ENCODE results near the gene PPIL6.

DNA sequence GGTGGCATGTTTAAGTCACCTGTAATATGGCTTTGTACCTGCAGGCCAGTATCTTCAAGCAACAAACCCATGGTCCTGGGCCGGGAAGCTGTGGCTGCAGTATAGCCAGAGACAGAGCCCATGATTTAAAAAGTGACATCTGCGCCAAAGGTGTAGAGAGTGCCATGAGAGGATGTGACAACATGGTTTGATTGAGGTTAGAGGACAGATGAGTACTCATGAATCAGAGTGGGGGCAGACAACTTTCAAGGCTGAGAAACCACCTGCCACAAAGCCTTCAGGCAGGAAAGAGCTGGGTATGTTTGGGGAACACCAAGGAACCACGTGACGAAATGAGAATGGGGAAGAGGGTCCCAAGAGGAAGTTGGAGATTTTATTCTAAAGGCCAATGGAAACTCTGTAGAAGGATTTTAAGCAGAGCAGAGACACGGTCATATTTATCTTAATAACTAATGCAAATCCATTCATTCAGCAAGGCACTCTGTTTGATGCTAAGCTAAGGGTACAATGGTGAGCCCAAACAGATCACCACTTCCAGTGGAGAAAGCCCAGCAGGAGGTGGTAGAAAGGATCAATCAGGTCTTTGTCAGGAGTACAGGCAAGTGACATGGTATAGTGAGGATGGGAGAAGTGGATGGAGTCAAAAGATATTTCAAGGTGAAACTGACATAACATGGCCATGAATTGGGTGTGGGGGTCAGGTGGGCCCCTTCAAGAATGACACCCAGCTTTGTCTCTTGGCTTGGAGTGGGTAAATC is 18.5 kb upstream of the PPIL6 start:
- TF ChIP-seq POLR2AphosphoS5 (IDR thresholded peaks at IDR 0.05; ENCODE audit: low read depth) (no peak), CREB1 (CRISPR knock-in tag; IDR thresholded peaks at IDR 0.05; ENCODE audit: low read depth) (no peak)
- TF ChIP-seq, protein P1, sequence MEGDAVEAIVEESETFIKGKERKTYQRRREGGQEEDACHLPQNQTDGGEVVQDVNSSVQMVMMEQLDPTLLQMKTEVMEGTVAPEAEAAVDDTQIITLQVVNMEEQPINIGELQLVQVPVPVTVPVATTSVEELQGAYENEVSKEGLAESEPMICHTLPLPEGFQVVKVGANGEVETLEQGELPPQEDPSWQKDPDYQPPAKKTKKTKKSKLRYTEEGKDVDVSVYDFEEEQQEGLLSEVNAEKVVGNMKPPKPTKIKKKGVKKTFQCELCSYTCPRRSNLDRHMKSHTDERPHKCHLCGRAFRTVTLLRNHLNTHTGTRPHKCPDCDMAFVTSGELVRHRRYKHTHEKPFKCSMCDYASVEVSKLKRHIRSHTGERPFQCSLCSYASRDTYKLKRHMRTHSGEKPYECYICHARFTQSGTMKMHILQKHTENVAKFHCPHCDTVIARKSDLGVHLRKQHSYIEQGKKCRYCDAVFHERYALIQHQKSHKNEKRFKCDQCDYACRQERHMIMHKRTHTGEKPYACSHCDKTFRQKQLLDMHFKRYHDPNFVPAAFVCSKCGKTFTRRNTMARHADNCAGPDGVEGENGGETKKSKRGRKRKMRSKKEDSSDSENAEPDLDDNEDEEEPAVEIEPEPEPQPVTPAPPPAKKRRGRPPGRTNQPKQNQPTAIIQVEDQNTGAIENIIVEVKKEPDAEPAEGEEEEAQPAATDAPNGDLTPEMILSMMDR (conservative IDR thresholded peaks at IDR 0.05; ENCODE audit: low read depth in 2 of 2), result no peak
